Caco-2 (cell line): ENCODE data around the gene MBP. TPM values are rescaled to one million over a fixed set of nuclear protein-coding genes. Genes with fewer than 3 reads are reported as not detected.

Experiments
- BruUV-seq: library from RNA; stranded (reverse); fragments of 400-500 nt; replicated peaks from 2 replicates; lab custom pipeline; 2021; lab: Mats Ljungman, UMichigan
- CTCF ChIA-PET: fragments of 300-600 bp; sonication (Branson Sonifier 250); formaldehyde crosslinking; loops from one replicate; lab custom pipeline; 2022; ENCODE audit warnings: antibody characterized with exemption; lab: Charles Lee
- POLR2A ChIA-PET: fragments of 300-600 bp; sonication (Branson Sonifier 250); formaldehyde crosslinking; loops from one replicate; lab custom pipeline; 2022; ENCODE audit warnings: antibody characterized with exemption; lab: Charles Lee
- DNase-seq, 2 experiments: peaks; one replicate each; pipeline versions ENCODE4 v3.0.0 to v3.0.0-alpha.2; 2020 to 2022
- H3K27me3 ChIP-seq: replicated peaks from 2 replicates; pipeline ENCODE4 v1.6.0; 2011; ENCODE audit warnings: low read length; ENCODE audit not compliant: control insufficient read depth, insufficient read depth
- H3K36me3 ChIP-seq: 2 replicates; pipeline ENCODE4 v1.5.1; 2011; ENCODE audit warnings: low read length; ENCODE audit not compliant: control insufficient read depth, insufficient read depth
- H3K4me1 ChIP-seq: fragments of 250-450 bp; sonication (Bioruptor Pico); 2 replicates; pipeline ENCODE4 v1.5.1; 2020; ENCODE audit warnings: mild to moderate bottlenecking
- H3K4me3 ChIP-seq: 2 replicates; pipeline ENCODE4 v1.5.1; 2011; ENCODE audit warnings: low read depth, mild to moderate bottlenecking, control low read depth, low read length
- H3K9me3 ChIP-seq: fragments of 250-450 bp; sonication (Bioruptor Pico); 2 replicates; pipeline ENCODE4 v1.5.1; 2020; ENCODE audit warnings: mild to moderate bottlenecking, moderate library complexity
- H3K27ac Mint-ChIP-seq: one replicate; pipeline ENCODE4 v1.8.0; 2022; ENCODE audit warnings: mixed read lengths; ENCODE audit not compliant: unreplicated experiment
- H3K27me3 Mint-ChIP-seq: one replicate; pipeline ENCODE4 v1.8.0; 2022; ENCODE audit warnings: mixed read lengths; ENCODE audit not compliant: insufficient read depth, unreplicated experiment
- H3K36me3 Mint-ChIP-seq: one replicate; pipeline ENCODE4 v1.8.0; 2022; ENCODE audit warnings: mild to moderate bottlenecking, mixed read lengths; ENCODE audit not compliant: insufficient read depth, unreplicated experiment
- H3K4me1 Mint-ChIP-seq: one replicate; pipeline ENCODE4 v1.8.0; 2022; ENCODE audit warnings: low read depth, mixed read lengths; ENCODE audit not compliant: unreplicated experiment
- H3K4me3 Mint-ChIP-seq: one replicate; pipeline ENCODE4 v1.8.0; 2022; ENCODE audit warnings: mild to moderate bottlenecking, moderate library complexity, mixed read lengths; ENCODE audit not compliant: unreplicated experiment
- H3K9me3 Mint-ChIP-seq: one replicate; pipeline ENCODE4 v1.8.0; 2022; ENCODE audit warnings: mixed read lengths; ENCODE audit not compliant: unreplicated experiment
- CTCF ChIP-seq, 2 experiments: fragments of 200-600 bp in 1 of 2; IDR thresholded peaks; 1 replicate in 1 of 2; 2 replicates in 1 of 2; pipeline versions ENCODE4 v1.5.1 to v1.8.0; 2011 to 2022; ENCODE audit warnings: antibody characterized with exemption in 1 of 2, control low read depth in 1 of 2, inconsistent platforms in 1 of 2, low read depth in 1 of 2, low read length in 1 of 2, mild to moderate bottlenecking in 1 of 2, moderate library complexity in 1 of 2; ENCODE audit not compliant: insufficient read depth in 1 of 2, severe bottlenecking in 1 of 2, unreplicated experiment in 1 of 2
- intact Hi-C: fragments of 100-400 bp; cut with micrococcal nuclease; formaldehyde crosslinking; loops from one replicate; pipeline ENCODE4 v1.10.0; 2022; ENCODE audit not compliant: unreplicated experiment
- total RNA-seq: library from RNA; stranded (reverse); gene quantifications from 2 replicates; pipeline ENCODE4 v1.2.3, GENCODE V29; 2022

MBP gene
- total RNA-seq, 1 experiment from 2014 or later, result 11.4 TPM

GRCh38 chr18:76943542-76944339 is 188.8 kb downstream of the MBP start:
- Histone ChIP-seq H3K9me3 (no peaks in the 10 kb centered on the region), H3K4me3 (no peak overlapping the region), H3K36me3 (no peaks in the 10 kb centered on the region), H3K27me3 (no peaks in the 10 kb centered on the region), H3K4me1 (no peaks in the 10 kb centered on the region)
- DNase-seq, result no peak
- CTCF ChIA-PET, result no interaction called here
- POLR2A ChIA-PET, result no interaction called here
- intact Hi-C loops, result no loop called here
- no peak overlapping the region for H3K4me3 Mint-ChIP-seq
- H3K4me1 Mint-ChIP-seq, result no peaks in the 10 kb centered on the region
- H3K9me3 Mint-ChIP-seq, result no peaks in the 10 kb centered on the region
- no peaks in the 10 kb centered on the region for H3K27me3 Mint-ChIP-seq
- H3K27ac Mint-ChIP-seq, result no peak overlapping the region
- H3K36me3 Mint-ChIP-seq, result peaks cover 14% of the 10 kb centered on the region
- TF ChIP-seq CTCF (IDR thresholded peaks at IDR 0.05; ENCODE audit: insufficient read depth in 1 of 2, low read depth in 1 of 2, low read length in 1 of 2, severe bottlenecking in 1 of 2, unreplicated experiment in 1 of 2), result no peak
- no TSS peak for BruUV-seq

GRCh38 chr18:76941284-76941683 is 191.3 kb downstream of the MBP start:
- Histone ChIP-seq H3K4me3 (no peak overlapping the region), H3K4me1 (no peaks in the 10 kb centered on the region), H3K9me3 (no peaks in the 10 kb centered on the region), H3K27me3 (no peaks in the 10 kb centered on the region), H3K36me3 (no peaks in the 10 kb centered on the region)
- no peak for TF ChIP-seq CTCF (IDR thresholded peaks at IDR 0.05; ENCODE audit: insufficient read depth in 1 of 2, low read depth in 1 of 2, low read length in 1 of 2, severe bottlenecking in 1 of 2, unreplicated experiment in 1 of 2)
- no peak for DNase-seq
- Mint-ChIP-seq H3K27me3 (no peaks in the 10 kb centered on the region), H3K9me3 (no peaks in the 10 kb centered on the region), H3K27ac (no peak overlapping the region), H3K36me3 (peaks cover 6% of the 10 kb centered on the region), H3K4me1 (no peaks in the 10 kb centered on the region), H3K4me3 (no peak overlapping the region)
- intact Hi-C loops, result no loop called here
- ChIA-PET CTCF (no interaction called here), POLR2A (no interaction called here)
- BruUV-seq, result no TSS peak

GRCh38 chr18:76938619-76939018 is 194.0 kb downstream of the MBP start:
- ChIA-PET POLR2A (no interaction called here), CTCF (no interaction called here)
- no peaks in the 10 kb centered on the region for H3K4me1 ChIP-seq
- no peaks in the 10 kb centered on the region for H3K36me3 ChIP-seq
- Mint-ChIP-seq H3K4me3 (no peak overlapping the region), H3K27ac (no peak overlapping the region), H3K36me3 (no peaks in the 10 kb centered on the region), H3K4me1 (no peaks in the 10 kb centered on the region), H3K27me3 (no peaks in the 10 kb centered on the region), H3K9me3 (no peaks in the 10 kb centered on the region)
- intact Hi-C loops, result no loop called here
- H3K9me3 ChIP-seq, result no peaks in the 10 kb centered on the region
- no peak for DNase-seq
- no TSS peak for BruUV-seq
- H3K4me3 ChIP-seq, result no peak overlapping the region
- no peaks in the 10 kb centered on the region for H3K27me3 ChIP-seq
- no peak for TF ChIP-seq CTCF (IDR thresholded peaks at IDR 0.05; ENCODE audit: insufficient read depth in 1 of 2, low read depth in 1 of 2, low read length in 1 of 2, severe bottlenecking in 1 of 2, unreplicated experiment in 1 of 2)
